Measurements from ENCODE around the gene ATP9B.
A peak's percentile ranks its signal among the peaks of the same experiment; 100 is the strongest.

The ATP9B gene

GRCh38 chr18:79199691-79200374 is 130.6 kb downstream of the ATP9B start (continued):
- no peak for TF ChIP-seq TOX (CRISPR knock-in tag; IDR thresholded peaks at IDR 0.05; ENCODE audit: borderline replicate concordance)
- no peak for TF ChIP-seq ARNTL (CRISPR knock-in tag; IDR thresholded peaks at IDR 0.05; ENCODE audit: borderline replicate concordance, low read depth)
- TF ChIP-seq PPARA (CRISPR knock-in tag; IDR thresholded peaks at IDR 0.05; ENCODE audit: borderline replicate concordance), result no peak
- no peak for TF ChIP-seq ESRRG (CRISPR knock-in tag; IDR thresholded peaks at IDR 0.05)

DNA sequence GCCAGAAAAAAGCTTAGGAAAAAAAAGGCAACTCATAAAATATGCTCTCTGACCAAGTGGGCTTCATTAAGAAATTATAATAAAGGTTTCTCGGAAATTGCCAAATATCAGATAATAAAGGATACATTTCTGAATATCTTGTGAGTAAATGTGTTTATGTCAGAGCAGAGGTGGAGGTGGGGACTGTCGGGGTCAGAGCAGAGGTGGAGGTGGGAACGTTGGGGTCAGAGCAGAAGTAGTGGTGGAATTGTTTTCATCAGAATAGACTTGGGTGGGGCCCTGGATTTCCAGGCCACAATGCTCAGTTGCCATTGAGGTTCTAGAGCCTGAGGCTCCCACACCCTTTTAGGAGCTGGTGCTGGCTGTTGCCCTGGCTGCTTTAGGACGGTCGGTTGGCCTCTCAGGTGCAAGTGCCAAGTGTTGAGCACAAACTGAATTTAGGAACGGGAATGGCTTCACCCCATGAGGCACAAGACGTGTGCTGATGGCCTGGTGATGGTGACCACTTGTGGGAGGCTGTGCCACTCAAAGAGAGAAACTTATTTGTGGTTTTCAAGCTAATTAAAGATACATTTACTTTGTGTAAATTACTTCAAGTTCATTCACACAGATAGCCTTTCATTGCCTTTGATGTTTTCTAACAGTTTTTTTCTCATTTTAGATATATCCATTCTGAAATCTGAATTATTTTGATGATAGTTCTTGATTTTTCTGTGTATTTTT is 131.5 kb downstream of the ATP9B start:
- ATAC-seq, result peak; percentile 83
- TF ChIP-seq RARB (CRISPR knock-in tag; IDR thresholded peaks at IDR 0.05), result no peak
- no peak for TF ChIP-seq PATZ1 (CRISPR knock-in tag; IDR thresholded peaks at IDR 0.05; ENCODE audit: borderline replicate concordance)
- TF ChIP-seq, protein P1, sequence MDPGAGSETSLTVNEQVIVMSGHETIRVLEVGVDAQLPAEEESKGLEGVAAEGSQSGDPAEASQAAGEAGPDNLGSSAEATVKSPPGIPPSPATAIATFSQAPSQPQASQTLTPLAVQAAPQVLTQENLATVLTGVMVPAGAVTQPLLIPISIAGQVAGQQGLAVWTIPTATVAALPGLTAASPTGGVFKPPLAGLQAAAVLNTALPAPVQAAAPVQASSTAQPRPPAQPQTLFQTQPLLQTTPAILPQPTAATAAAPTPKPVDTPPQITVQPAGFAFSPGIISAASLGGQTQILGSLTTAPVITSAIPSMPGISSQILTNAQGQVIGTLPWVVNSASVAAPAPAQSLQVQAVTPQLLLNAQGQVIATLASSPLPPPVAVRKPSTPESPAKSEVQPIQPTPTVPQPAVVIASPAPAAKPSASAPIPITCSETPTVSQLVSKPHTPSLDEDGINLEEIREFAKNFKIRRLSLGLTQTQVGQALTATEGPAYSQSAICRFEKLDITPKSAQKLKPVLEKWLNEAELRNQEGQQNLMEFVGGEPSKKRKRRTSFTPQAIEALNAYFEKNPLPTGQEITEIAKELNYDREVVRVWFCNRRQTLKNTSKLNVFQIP (CRISPR knock-in tag; IDR thresholded peaks at IDR 0.05; ENCODE audit: borderline replicate concordance, low read depth), result no peak
- no peak for TF ChIP-seq TOX (CRISPR knock-in tag; IDR thresholded peaks at IDR 0.05; ENCODE audit: borderline replicate concordance)
- TF ChIP-seq ZNF565 (CRISPR knock-in tag; conservative IDR thresholded peaks at IDR 0.05; ENCODE audit: low read depth), result no peak
- no peak for TF ChIP-seq PPARA (CRISPR knock-in tag; IDR thresholded peaks at IDR 0.05; ENCODE audit: borderline replicate concordance)
- no peak for TF ChIP-seq ISL1 (CRISPR knock-in tag; IDR thresholded peaks at IDR 0.05)
- no peak for TF ChIP-seq OSR1 (CRISPR knock-in tag; IDR thresholded peaks at IDR 0.05)
- TF ChIP-seq TCF4 (CRISPR knock-in tag; IDR thresholded peaks at IDR 0.05; ENCODE audit: borderline replicate concordance), result no peak
- TF ChIP-seq ZNF70 (CRISPR knock-in tag; IDR thresholded peaks at IDR 0.05), result no peak
- TF ChIP-seq ZFP30 (CRISPR knock-in tag; IDR thresholded peaks at IDR 0.05), result no peak
- TF ChIP-seq ARNTL (CRISPR knock-in tag; IDR thresholded peaks at IDR 0.05; ENCODE audit: borderline replicate concordance, low read depth), result no peak
- TF ChIP-seq CSDC2 (CRISPR knock-in tag; IDR thresholded peaks at IDR 0.05), result no peak
- no peak for TF ChIP-seq BACH2 (CRISPR knock-in tag; IDR thresholded peaks at IDR 0.05; ENCODE audit: borderline replicate concordance)

GRCh38 chr18:79203017-79203605 is 133.9 kb downstream of the ATP9B start:
- no peak for ATAC-seq
- no peak for TF ChIP-seq RARB (CRISPR knock-in tag; IDR thresholded peaks at IDR 0.05)
- no peak for TF ChIP-seq CSDC2 (CRISPR knock-in tag; IDR thresholded peaks at IDR 0.05)
- TF ChIP-seq, protein P2, sequence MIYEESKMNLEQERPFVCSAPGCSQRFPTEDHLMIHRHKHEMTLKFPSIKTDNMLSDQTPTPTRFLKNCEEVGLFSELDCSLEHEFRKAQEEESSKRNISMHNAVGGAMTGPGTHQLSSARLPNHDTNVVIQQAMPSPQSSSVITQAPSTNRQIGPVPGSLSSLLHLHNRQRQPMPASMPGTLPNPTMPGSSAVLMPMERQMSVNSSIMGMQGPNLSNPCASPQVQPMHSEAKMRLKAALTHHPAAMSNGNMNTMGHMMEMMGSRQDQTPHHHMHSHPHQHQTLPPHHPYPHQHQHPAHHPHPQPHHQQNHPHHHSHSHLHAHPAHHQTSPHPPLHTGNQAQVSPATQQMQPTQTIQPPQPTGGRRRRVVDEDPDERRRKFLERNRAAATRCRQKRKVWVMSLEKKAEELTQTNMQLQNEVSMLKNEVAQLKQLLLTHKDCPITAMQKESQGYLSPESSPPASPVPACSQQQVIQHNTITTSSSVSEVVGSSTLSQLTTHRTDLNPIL (CRISPR knock-in tag; IDR thresholded peaks at IDR 0.05; ENCODE audit: low read depth), result no peak
- no peak for TF ChIP-seq ISL1 (CRISPR knock-in tag; IDR thresholded peaks at IDR 0.05)
- no peak for TF ChIP-seq ZNF565 (CRISPR knock-in tag; conservative IDR thresholded peaks at IDR 0.05; ENCODE audit: low read depth)
- TF ChIP-seq PATZ1 (CRISPR knock-in tag; IDR thresholded peaks at IDR 0.05; ENCODE audit: borderline replicate concordance), result no peak
- no peak for TF ChIP-seq CSRNP3 (CRISPR knock-in tag; IDR thresholded peaks at IDR 0.05)
- no peak for TF ChIP-seq TSHZ2 (CRISPR knock-in tag; IDR thresholded peaks at IDR 0.05)
